ENCODE results near the gene APOOL. TPM values are rescaled to one million over a fixed set of nuclear protein-coding genes. Genes with fewer than 3 reads are reported as not detected.
"Not testable (repeated sequence)": the region's sequence is repeated elsewhere in the genome, so short reads cannot be mapped to it uniquely, and the experiment has no call there.

Gene APOOL
- polyA plus RNA-seq, 1 donor (not counting 4 experiments of a cell fraction or from before 2014, with no cell fraction given): 7.2 TPM

- dilution Hi-C loops (cut with MboI; ENCODE audit: extremely low pct_ligation_motif_present, low sequenced_read_pairs): no loop called here
- Histone ChIP-seq H3K36me3 (ENCODE audit: control insufficient read depth in 2 of 2, extremely low read depth in 1 of 2, insufficient read depth in 2 of 2, low read length in 2 of 2) (no peaks in the 10 kb centered on the region), H3K9me1 (ENCODE audit: control insufficient read depth, extremely low read depth, insufficient read depth, low read length) (no peaks in the 10 kb centered on the region), H3K27me3 (ENCODE audit: control insufficient read depth, extremely low read depth, insufficient read depth, low read length) (no peaks in the 10 kb centered on the region), H3K79me2 (ENCODE audit: control insufficient read depth, insufficient read depth, low read length) (no peaks in the 10 kb centered on the region), H2AFZ (ENCODE audit: control insufficient read depth, low read length) (no peak overlapping the region), H4K20me1 (ENCODE audit: control insufficient read depth, extremely low read depth, insufficient read depth, low read length) (no peaks in the 10 kb centered on the region), H3K4me3 (ENCODE audit: control insufficient read depth in 2 of 3, extremely low read depth in 1 of 3, insufficient read depth in 2 of 3, low read depth in 1 of 3, low read length in 3 of 3) (no peak overlapping the region), H3K27ac (ENCODE audit: control insufficient read depth, insufficient read depth, low read length) (no peak overlapping the region), H3K9ac (ENCODE audit: control insufficient read depth, extremely low read depth, insufficient read depth, low read length) (no peak overlapping the region), H3K4me2 (ENCODE audit: control insufficient read depth, extremely low read depth, insufficient read depth, low read depth, low read length) (no peak overlapping the region), H3K4me1 (ENCODE audit: control insufficient read depth, extremely low read depth, insufficient read depth, low read length) (no peaks in the 10 kb centered on the region), H3K9me3 (ENCODE audit: control insufficient read depth, low read depth, low read length) (no peaks in the 10 kb centered on the region)
- TF ChIP-seq CTCF (optimal IDR thresholded peaks at IDR 0.05 in 1 of 3, IDR thresholded peaks at IDR 0.05 in 1 of 3, conservative IDR thresholded peaks at IDR 0.05 in 1 of 3; ENCODE audit: extremely low read depth in 1 of 3, insufficient read depth in 2 of 3, low read length in 3 of 3): no peak
- TF ChIP-seq EZH2 (IDR thresholded peaks at IDR 0.05; ENCODE audit: low read length): no peak
- no peak for FAIRE-seq
- no peak for DNase-seq (ENCODE audit: low read depth, low spot score)
Observed at GRCh38 chrX:84974803-84975202, 28.9 kb upstream of the APOOL start.

DNA sequence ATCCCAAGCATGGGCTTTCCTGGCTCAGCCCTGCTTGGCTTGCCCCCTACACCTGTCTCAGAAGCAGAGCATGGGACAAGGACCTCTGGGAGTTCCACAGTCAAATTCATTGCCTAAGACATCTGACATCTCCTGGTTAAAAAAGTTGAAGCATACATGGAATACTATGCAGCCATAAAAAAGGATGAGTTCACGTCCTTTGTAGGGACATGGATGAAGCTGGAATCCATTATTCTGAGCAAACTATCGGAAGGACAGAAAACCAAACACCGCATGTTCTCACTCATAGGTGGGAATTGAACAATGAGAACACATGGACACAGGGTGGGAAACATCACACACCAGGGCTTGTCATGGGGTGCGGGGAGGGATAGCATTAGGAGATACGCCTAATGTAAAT lies 11.9 kb upstream of the APOOL start:
- H3K27ac ChIP-seq (ENCODE audit: control insufficient read depth, insufficient read depth, low read length); DNase-seq (ENCODE audit: low read depth, low spot score); H4K20me1 ChIP-seq (ENCODE audit: control insufficient read depth, extremely low read depth, insufficient read depth, low read length); H3K4me1 ChIP-seq (ENCODE audit: control insufficient read depth, extremely low read depth, insufficient read depth, low read length); H3K9ac ChIP-seq (ENCODE audit: control insufficient read depth, extremely low read depth, insufficient read depth, low read length); FAIRE-seq; H3K79me2 ChIP-seq (ENCODE audit: control insufficient read depth, insufficient read depth, low read length); H3K4me2 ChIP-seq (ENCODE audit: control insufficient read depth, extremely low read depth, insufficient read depth, low read depth, low read length); H3K4me3 ChIP-seq (ENCODE audit: control insufficient read depth in 2 of 3, extremely low read depth in 1 of 3, insufficient read depth in 2 of 3, low read depth in 1 of 3, low read length in 3 of 3); H3K9me1 ChIP-seq (ENCODE audit: control insufficient read depth, extremely low read depth, insufficient read depth, low read length); H3K9me3 ChIP-seq (ENCODE audit: control insufficient read depth, low read depth, low read length); H2AFZ ChIP-seq (ENCODE audit: control insufficient read depth, low read length); H3K36me3 ChIP-seq (ENCODE audit: control insufficient read depth in 2 of 2, extremely low read depth in 1 of 2, insufficient read depth in 2 of 2, low read length in 2 of 2); H3K27me3 ChIP-seq (ENCODE audit: control insufficient read depth, extremely low read depth, insufficient read depth, low read length); dilution Hi-C loops (cut with MboI; ENCODE audit: extremely low pct_ligation_motif_present, low sequenced_read_pairs): not testable (repeated sequence)

- Histone ChIP-seq H3K27ac (ENCODE audit: control insufficient read depth, insufficient read depth, low read length) (no peak overlapping the region), H3K27me3 (ENCODE audit: control insufficient read depth, extremely low read depth, insufficient read depth, low read length) (no peaks in the 10 kb centered on the region), H3K9ac (ENCODE audit: control insufficient read depth, extremely low read depth, insufficient read depth, low read length) (no peak overlapping the region), H3K36me3 (ENCODE audit: control insufficient read depth in 2 of 2, extremely low read depth in 1 of 2, insufficient read depth in 2 of 2, low read length in 2 of 2) (no peaks in the 10 kb centered on the region), H3K79me2 (ENCODE audit: control insufficient read depth, insufficient read depth, low read length) (no peaks in the 10 kb centered on the region), H3K9me3 (ENCODE audit: control insufficient read depth, low read depth, low read length) (peaks cover 1% of the 10 kb centered on the region), H2AFZ (ENCODE audit: control insufficient read depth, low read length) (no peak overlapping the region), H3K4me2 (ENCODE audit: control insufficient read depth, extremely low read depth, insufficient read depth, low read depth, low read length) (no peak overlapping the region), H3K9me1 (ENCODE audit: control insufficient read depth, extremely low read depth, insufficient read depth, low read length) (no peaks in the 10 kb centered on the region), H4K20me1 (ENCODE audit: control insufficient read depth, extremely low read depth, insufficient read depth, low read length) (no peaks in the 10 kb centered on the region), H3K4me3 (ENCODE audit: control insufficient read depth in 2 of 3, extremely low read depth in 1 of 3, insufficient read depth in 2 of 3, low read depth in 1 of 3, low read length in 3 of 3) (no peak overlapping the region), H3K4me1 (ENCODE audit: control insufficient read depth, extremely low read depth, insufficient read depth, low read length) (no peaks in the 10 kb centered on the region)
- TF ChIP-seq CTCF (optimal IDR thresholded peaks at IDR 0.05 in 1 of 3, IDR thresholded peaks at IDR 0.05 in 1 of 3, conservative IDR thresholded peaks at IDR 0.05 in 1 of 3; ENCODE audit: extremely low read depth in 1 of 3, insufficient read depth in 2 of 3, low read length in 3 of 3): no peak
- no peak for TF ChIP-seq EZH2 (IDR thresholded peaks at IDR 0.05; ENCODE audit: low read length)
- dilution Hi-C loops (cut with MboI; ENCODE audit: extremely low pct_ligation_motif_present, low sequenced_read_pairs): no loop called here
- DNase-seq (ENCODE audit: low read depth, low spot score) (no peak), FAIRE-seq (no peak)
Observed at GRCh38 chrX:84993150-84993549, 10.5 kb upstream of the APOOL start.

Measured in keratinocyte (primary cell).